H1 (cell line): Measurements from ENCODE around the gene RCSD1. TPM values are rescaled to one million over a fixed set of nuclear protein-coding genes. Genes with fewer than 3 reads are reported as not detected.

Experiments
- CTCF ChIA-PET: fragments of 300-600 bp; sonication (Branson Sonifier 250); formaldehyde crosslinking; loops from one replicate; lab custom pipeline; 2021; ENCODE audit not compliant: partially characterized antibody; lab: Charles Lee
- POLR2A ChIA-PET: fragments of 300-600 bp; sonication (Branson Sonifier 250); formaldehyde crosslinking; loops from one replicate; lab custom pipeline; 2021; ENCODE audit warnings: inconsistent platforms; ENCODE audit not compliant: partially characterized antibody; lab: Charles Lee
- DNase-seq, 2 experiments: peaks; one replicate each; pipeline versions ENCODE4 v3.0.0 to v3.0.0-alpha.2; 2010 to 2022; ENCODE audit warnings: low spot score in 2 of 2, low read depth in 1 of 2, mixed read lengths in 1 of 2
- FAIRE-seq: peaks from 2 replicates; lab custom pipeline; 2011; peaks lifted over from hg19 to GRCh38; lab: Jason Lieb, UNC
- H2AFZ ChIP-seq: 2 replicates; pipeline ENCODE4 v1.8.1; 2012; ENCODE audit warnings: low read length, inconsistent platforms
- H2AK5ac ChIP-seq: 2 replicates; pipeline ENCODE4 v1.6.1; 2013; ENCODE audit warnings: low read depth, low read length
- H2BK120ac ChIP-seq: replicated peaks from 2 replicates; pipeline ENCODE3; 2013; ENCODE audit warnings: low read depth, low read length, inconsistent platforms
- H2BK12ac ChIP-seq: 2 replicates; pipeline ENCODE4 v1.6.1; 2013; ENCODE audit warnings: low read depth, low read length
- H2BK15ac ChIP-seq: 2 replicates; pipeline ENCODE4 v1.6.1; 2013; ENCODE audit warnings: low read length
- H2BK20ac ChIP-seq: 2 replicates; pipeline ENCODE4 v1.6.1; 2013; ENCODE audit warnings: low read length
- H2BK5ac ChIP-seq: 2 replicates; pipeline ENCODE4 v1.6.1; 2013; ENCODE audit warnings: low read depth, low read length
- H3K14ac ChIP-seq: 2 replicates; pipeline ENCODE4 v1.6.1; 2013; ENCODE audit warnings: inconsistent platforms; ENCODE audit not compliant: insufficient read length
- H3K18ac ChIP-seq: 2 replicates; pipeline ENCODE4 v1.6.1; 2013; ENCODE audit warnings: low read length; ENCODE audit errors: extremely low read depth
- H3K23ac ChIP-seq: 2 replicates; pipeline ENCODE4 v1.6.1; 2013; ENCODE audit warnings: inconsistent platforms; ENCODE audit not compliant: insufficient read length
- H3K23me2 ChIP-seq: 2 replicates; pipeline ENCODE4 v1.6.1; 2013; ENCODE audit warnings: low read depth, low read length
- H3K27ac ChIP-seq: 2 replicates; pipeline ENCODE4 v1.6.1; 2011; ENCODE audit warnings: low read depth, low read length, inconsistent platforms
- H3K27me3 ChIP-seq, 4 experiments: replicated peaks in 1 of 4; 1 replicate in 1 of 4; 2 replicates in 3 of 4; pipeline versions ENCODE4 v1.6.1 to v1.8.1; 2011 to 2013; ENCODE audit warnings: low read length in 3 of 4, mild to moderate bottlenecking in 3 of 4, inconsistent platforms in 2 of 4, mixed read lengths in 2 of 4, moderate library complexity in 1 of 4; ENCODE audit not compliant: control insufficient read depth in 3 of 4, insufficient read depth in 3 of 4; ENCODE audit errors: extremely low read depth in 1 of 4
- H3K36me3 ChIP-seq, 4 experiments: 2 replicates each; pipeline versions ENCODE4 v1.6.1 to v1.8.1; 2011 to 2013; ENCODE audit warnings: mild to moderate bottlenecking in 4 of 4, low read length in 3 of 4, moderate library complexity in 2 of 4, control low read depth in 1 of 4, inconsistent platforms in 1 of 4; ENCODE audit not compliant: insufficient read depth in 4 of 4, control insufficient read depth in 2 of 4
- H3K4ac ChIP-seq: replicated peaks from 2 replicates; pipeline ENCODE3; 2013; ENCODE audit warnings: low read length, low read depth, mixed read lengths, inconsistent platforms; ENCODE audit not compliant: insufficient read length
- H3K4me1 ChIP-seq, 4 experiments: replicated peaks in 1 of 4; 1 replicate in 1 of 4; 2 replicates in 3 of 4; pipeline versions ENCODE4 v1.6.1 to v1.8.1; 2011 to 2013; ENCODE audit warnings: low read length in 3 of 4, inconsistent platforms in 2 of 4, mixed read lengths in 1 of 4; ENCODE audit not compliant: insufficient read depth in 4 of 4, control insufficient read depth in 3 of 4
- H3K4me2 ChIP-seq, 2 experiments: 2 replicates each; pipeline versions ENCODE4 v1.6.1 to v1.8.1; 2011 to 2013; ENCODE audit warnings: low read depth in 2 of 2, low read length in 2 of 2, control low read depth in 1 of 2, inconsistent platforms in 1 of 2, mild to moderate bottlenecking in 1 of 2; ENCODE audit not compliant: insufficient read depth in 1 of 2
- H3K4me3 ChIP-seq, 4 experiments: fragments of 200-600, 300-600 bp in 1 of 4; sonication (generic), shearing (Covaris generic), sonication (Bioruptor Twin) in 1 of 4; 2 replicates each; pipeline versions ENCODE4 v1.5.1 to v1.8.1; 2011 to 2016; ENCODE audit warnings: low read length in 4 of 4, low read depth in 3 of 4, control low read depth in 2 of 4, inconsistent platforms in 2 of 4, mild to moderate bottlenecking in 2 of 4, mixed read lengths in 1 of 4, moderate library complexity in 1 of 4; ENCODE audit not compliant: insufficient read depth in 2 of 4; ENCODE audit errors: extremely low read depth in 1 of 4
- H3K56ac ChIP-seq: replicated peaks from 2 replicates; pipeline ENCODE3; 2013; ENCODE audit warnings: low read depth, mild to moderate bottlenecking, mixed read lengths, low read length, inconsistent platforms; ENCODE audit not compliant: insufficient read length
- H3K79me1 ChIP-seq: 2 replicates; pipeline ENCODE4 v1.6.1; 2013; ENCODE audit warnings: low read depth, low read length, control low read depth
- H3K79me2 ChIP-seq, 2 experiments: 2 replicates each; pipeline versions ENCODE4 v1.6.1 to v1.8.1; 2012 to 2013; ENCODE audit warnings: low read length in 2 of 2, mild to moderate bottlenecking in 2 of 2, inconsistent platforms in 1 of 2; ENCODE audit not compliant: insufficient read depth in 2 of 2, control insufficient read depth in 1 of 2
- H3K9ac ChIP-seq, 4 experiments: replicated peaks in 1 of 4; 1 replicate in 1 of 4; 2 replicates in 3 of 4; pipeline versions ENCODE4 v1.6.1 to v1.8.1; 2011 to 2013; ENCODE audit warnings: low read depth in 3 of 4, low read length in 3 of 4, control low read depth in 2 of 4, mild to moderate bottlenecking in 2 of 4, moderate library complexity in 2 of 4, inconsistent platforms in 1 of 4; ENCODE audit errors: extremely low read depth in 1 of 4
- H3K9me3 ChIP-seq, 2 experiments: 2 replicates each; pipeline versions ENCODE4 v1.6.1 to v1.8.1; 2012 to 2013; ENCODE audit warnings: mild to moderate bottlenecking in 2 of 2, moderate library complexity in 2 of 2, control low read depth in 1 of 2, inconsistent platforms in 1 of 2, low read depth in 1 of 2, low read length in 1 of 2, mixed read lengths in 1 of 2; ENCODE audit not compliant: insufficient read depth in 2 of 2
- H4K20me1 ChIP-seq, 2 experiments: replicated peaks in 1 of 2; 2 replicates each; pipeline versions ENCODE3 to v1.8.1; 2011 to 2013; ENCODE audit warnings: inconsistent platforms in 2 of 2, low read length in 2 of 2, mild to moderate bottlenecking in 1 of 2; ENCODE audit not compliant: insufficient read depth in 2 of 2, control insufficient read depth in 1 of 2
- H4K5ac ChIP-seq: 2 replicates; pipeline ENCODE4 v1.6.1; 2013; ENCODE audit warnings: low read length, low read depth, mixed read lengths, inconsistent platforms; ENCODE audit not compliant: insufficient read length
- H4K8ac ChIP-seq: 2 replicates; pipeline ENCODE4 v1.8.0; 2013; ENCODE audit warnings: mild to moderate bottlenecking, moderate library complexity, low read length, inconsistent platforms; ENCODE audit not compliant: insufficient read depth; ENCODE audit errors: extremely low read depth
- H4K91ac ChIP-seq: replicated peaks from 2 replicates; pipeline ENCODE3; 2013; ENCODE audit warnings: low read length, mixed read lengths, inconsistent platforms; ENCODE audit not compliant: insufficient read length
- BACH1 ChIP-seq: IDR thresholded peaks from 2 replicates; pipeline ENCODE4 v1.6.1; 2012; ENCODE audit warnings: low read length, improper control_type of control experiment
- BRCA1 ChIP-seq: IDR thresholded peaks from 2 replicates; pipeline ENCODE4 v1.6.1; 2012; ENCODE audit warnings: low read depth, low read length, improper control_type of control experiment
- CBX8 ChIP-seq: fragments of 300-800, 300-1000 bp; sonication (generic); IDR thresholded peaks from 2 replicates; pipeline ENCODE4 v1.7.1; 2016; ENCODE audit warnings: low read depth, low read length, borderline replicate concordance
- CEBPB ChIP-seq: IDR thresholded peaks from 2 replicates; pipeline ENCODE4 v1.6.1; 2012; ENCODE audit warnings: low read depth, low read length
- CREB1 ChIP-seq: IDR thresholded peaks from 2 replicates; pipeline ENCODE4 v1.6.1; 2012; ENCODE audit warnings: inconsistent platforms
- EZH2 ChIP-seq: fragments of 200-600 bp; sonication (generic); IDR thresholded peaks from 2 replicates; pipeline ENCODE4 v1.7.1; 2012; ENCODE audit warnings: low read depth, mild to moderate bottlenecking, moderate library complexity, low read length, inconsistent platforms; ENCODE audit not compliant: severe bottlenecking
- GABPA ChIP-seq: IDR thresholded peaks from 2 replicates; pipeline ENCODE4 v1.6.1; 2011; ENCODE audit warnings: mild to moderate bottlenecking, low read length, moderate library complexity, borderline replicate concordance; ENCODE audit not compliant: insufficient read depth
- HDAC2 ChIP-seq, 2 experiments: fragments of 300-600 bp in 1 of 2; sonication (generic) in 1 of 2; IDR thresholded peaks; 2 replicates each; pipeline ENCODE4 v1.6.1; 2011 to 2012; ENCODE audit warnings: low read depth in 2 of 2, low read length in 2 of 2, mild to moderate bottlenecking in 2 of 2, moderate library complexity in 2 of 2, borderline replicate concordance in 1 of 2, inconsistent platforms in 1 of 2
- JUN ChIP-seq: IDR thresholded peaks from 2 replicates; pipeline ENCODE4 v1.6.1; 2011; ENCODE audit warnings: low read depth, mild to moderate bottlenecking, improper control_type of control experiment, low read length
- POLR2A ChIP-seq, 2 experiments: IDR thresholded peaks; 1 replicate in 1 of 2; 2 replicates in 1 of 2; pipeline ENCODE4 v1.6.1; 2011; ENCODE audit warnings: low read depth in 2 of 2, low read length in 2 of 2, mild to moderate bottlenecking in 2 of 2; ENCODE audit errors: control extremely low read depth in 1 of 2
- POLR2AphosphoS5 ChIP-seq: IDR thresholded peaks from 2 replicates; pipeline ENCODE4 v1.6.1; 2011; ENCODE audit warnings: low read depth, low read length
- POU5F1 ChIP-seq: IDR thresholded peaks from 2 replicates; pipeline ENCODE4 v1.6.1; 2011; ENCODE audit warnings: low read depth, mild to moderate bottlenecking, low read length, moderate library complexity
- RNF2 ChIP-seq: fragments of 200-900, 300-1000 bp; sonication (generic); IDR thresholded peaks from 2 replicates; pipeline ENCODE4 v1.7.1; 2016; ENCODE audit warnings: borderline replicate concordance, low read depth, mild to moderate bottlenecking, antibody characterized with exemption, low read length; ENCODE audit not compliant: poor library complexity, severe bottlenecking; ENCODE audit errors: missing control alignments
- SRF ChIP-seq: IDR thresholded peaks from 2 replicates; pipeline ENCODE4 v1.6.1; 2011; ENCODE audit warnings: mild to moderate bottlenecking, low read depth, low read length, moderate library complexity
- TEAD4 ChIP-seq: IDR thresholded peaks from 2 replicates; pipeline ENCODE4 v1.6.1; 2012; ENCODE audit warnings: low read depth, low read length, inconsistent platforms, mixed read lengths
- WGBS, 2 experiments: shearing (Covaris generic) in 1 of 2; methylation state at CpG; one replicate each; pipeline versions ENCODE4 v1.1.6 to v1.1.7; 2013 to 2015; ENCODE audit warnings: low lambda C conversion rate in 2 of 2, mixed read lengths in 2 of 2, inconsistent platforms in 1 of 2, low coverage in 1 of 2, missing lambda C conversion rate in 1 of 2; ENCODE audit not compliant: insufficient replicate concordance in 2 of 2, insufficient coverage in 1 of 2, insufficient read length in 1 of 2; ENCODE audit errors: extremely low coverage in 1 of 2, missing lambda C conversion rate in 1 of 2; 5-methylcytosine and 5-hydroxymethylcytosine counted together
- polyA plus RNA-seq, 7 experiments: library from polyadenylated mRNA; depleted of rRNA in 3 of 7; stranded (reverse) in 5 of 7; unstranded in 2 of 7; fragments of >200 nt in 5 of 7; fragments of 200-250 nt in 2 of 7; gene quantifications; 1 replicate in 5 of 7; 2 replicates in 1 of 7; 4 replicates in 1 of 7; pipeline versions ENCODE4 v1.2.1 to v1.2.3, GENCODE V29; 2011 to 2013; ENCODE audit warnings: missing spikeins in 2 of 7, mixed read lengths in 2 of 7
- total RNA-seq: library from RNA; stranded (reverse); fragmentation: NEBNext Ultra II Directional; extraction: Animal tissue kit (Norgen Biotek cat#: 25700); gene quantifications from 2 replicates; pipeline ENCODE4 v1.2.1, GENCODE V29; 2021

The RCSD1 gene
- total and polyA plus RNA-seq, 2 of the 8 experiments (the other 6 are each of a cell fraction or from before 2014, with no cell fraction given) = 0.47 to 0.69 TPM

- H3K4ac ChIP-seq = no peak overlapping the region
- no peaks in the 10 kb centered on the region for H3K79me2 ChIP-seq
- H4K8ac ChIP-seq = no peak overlapping the region
- no peak overlapping the region for H2BK120ac ChIP-seq
- H3K14ac ChIP-seq = no peak overlapping the region
- no peaks in the 10 kb centered on the region for H3K36me3 ChIP-seq
- ChIA-PET CTCF (interaction anchor here (1.0 to 1.1 kb wide), 2 partner anchors 30 to 32 kb away, joined by 3 to 5 read pairs; no protein-coding TSS in a partner anchor), POLR2A (interaction anchor here (1.1 kb wide), 1 partner anchor 10 kb away, joined by 3 read pairs; no protein-coding TSS in a partner anchor)
- no peak overlapping the region for H3K4me2 ChIP-seq
- H2BK15ac ChIP-seq = no peak overlapping the region
- H2BK12ac ChIP-seq = no peak overlapping the region
- H4K20me1 ChIP-seq = no peaks in the 10 kb centered on the region
- H2BK5ac ChIP-seq = no peak overlapping the region
- 83% methylated on average over 2 of the region's 2 CpGs; no CpG with 5 or more reads in 1 of the 2 experiments for WGBS, 2 experiments
- no peak overlapping the region for H3K27ac ChIP-seq
- FAIRE-seq (no peak), DNase-seq (no peak)
- no peak overlapping the region for H2BK20ac ChIP-seq
- H4K5ac ChIP-seq = no peak overlapping the region
- H3K18ac ChIP-seq = no peak overlapping the region
- H3K9me3 ChIP-seq = no peaks in the 10 kb centered on the region
- no peak overlapping the region for H4K91ac ChIP-seq
- no peak overlapping the region for H2AK5ac ChIP-seq
- H3K79me1 ChIP-seq = no peaks in the 10 kb centered on the region
- no peak overlapping the region for H2AFZ ChIP-seq
- no peak overlapping the region for H3K56ac ChIP-seq
- H3K4me1 ChIP-seq = no peaks in the 10 kb centered on the region
- no peaks in the 10 kb centered on the region for H3K27me3 ChIP-seq
- no peak overlapping the region for H3K23ac ChIP-seq
- H3K23me2 ChIP-seq = peaks cover 1% of the 10 kb centered on the region; the same call in 1 of the 2 replicates
- no peak overlapping the region for H3K4me3 ChIP-seq
- no peak overlapping the region for H3K9ac ChIP-seq
- TF ChIP-seq POLR2AphosphoS5 = no peak
- no peak for TF ChIP-seq HDAC2 (IDR thresholded peaks at IDR 0.05; ENCODE audit: borderline replicate concordance in 1 of 2, low read depth in 2 of 2, low read length in 2 of 2)
- TF ChIP-seq BACH1 = no peak
- no peak for TF ChIP-seq JUN
- no peak for TF ChIP-seq CEBPB
- no peak for TF ChIP-seq EZH2
- no peak for TF ChIP-seq GABPA
- TF ChIP-seq CBX8 = no peak
- no peak for TF ChIP-seq POLR2A (IDR thresholded peaks at IDR 0.05; ENCODE audit: control extremely low read depth in 1 of 2, low read depth in 2 of 2, low read length in 2 of 2)
- no peak for TF ChIP-seq CREB1
- TF ChIP-seq TEAD4 = no peak
- no peak for TF ChIP-seq RNF2
- no peak for TF ChIP-seq POU5F1
- TF ChIP-seq BRCA1 = no peak
- TF ChIP-seq SRF = no peak
Observed at GRCh38 chr1:167656657-167657056, 26.6 kb downstream of the RCSD1 start.
